Type B pancreatic cell (in vitro differentiated cells): ENCODE data around the gene SNAI3. TPM values are rescaled to one million over a fixed set of nuclear protein-coding genes. Genes with fewer than 3 reads are reported as not detected.

ENCODE experiments used
- DNase-seq: peaks from one replicate; pipeline ENCODE4 v3.0.0; 2021; ENCODE audit warnings: mixed read lengths; ENCODE audit not compliant: unreplicated experiment; ENCODE audit errors: extremely low spot score
- H3K27ac Mint-ChIP-seq: 2 replicates; pipeline ENCODE4 v1.8.0; 2021; ENCODE audit warnings: mild to moderate bottlenecking, mixed read lengths
- H3K27me3 Mint-ChIP-seq: 2 replicates; pipeline ENCODE4 v1.8.0; 2021; ENCODE audit warnings: mixed read lengths
- H3K36me3 Mint-ChIP-seq: 2 replicates; pipeline ENCODE4 v1.8.0; 2021; ENCODE audit warnings: mixed read lengths
- H3K4me1 Mint-ChIP-seq: one replicate; pipeline ENCODE4 v1.8.0; 2021; ENCODE audit warnings: mixed read lengths; ENCODE audit not compliant: unreplicated experiment
- H3K4me3 Mint-ChIP-seq: 2 replicates; pipeline ENCODE4 v1.8.0; 2021; ENCODE audit warnings: mild to moderate bottlenecking, mixed read lengths
- H3K9me3 Mint-ChIP-seq: 2 replicates; pipeline ENCODE4 v1.8.0; 2021; ENCODE audit warnings: mixed read lengths
- CTCF ChIP-seq: fragments of 200-600 bp; sonication (generic); conservative IDR thresholded peaks from 2 replicates; pipeline ENCODE4 v1.5.0; 2021; ENCODE audit warnings: antibody characterized with exemption, mild to moderate bottlenecking
- total RNA-seq: library from RNA; stranded (reverse); gene quantifications from 2 replicates; pipeline ENCODE4 v1.2.1, GENCODE V29; 2021; ENCODE audit warnings: low replicate concordance

The SNAI3 gene
- total RNA-seq, 1 donor from 2014 or later = 0.68 TPM

- Mint-ChIP-seq H3K4me3 (no peak overlapping the region), H3K36me3 (no peaks in the 10 kb centered on the region), H3K9me3 (no peaks in the 10 kb centered on the region), H3K4me1 (no peaks in the 10 kb centered on the region), H3K27ac (no peak overlapping the region), H3K27me3 (peaks cover 17% of the 10 kb centered on the region)
- TF ChIP-seq CTCF = no peak
- no peak for DNase-seq
Measured at GRCh38 chr16:88693420-88694177, 7.3 kb upstream of the SNAI3 start.

GRCh38 chr16:88692861-88693260 is 6.6 kb upstream of the SNAI3 start:
- H3K4me1 Mint-ChIP-seq = no peaks in the 10 kb centered on the region
- no peak for TF ChIP-seq CTCF
- no peak overlapping the region for H3K27ac Mint-ChIP-seq
- DNase-seq = no peak
- peaks cover 24% of the 10 kb centered on the region for H3K27me3 Mint-ChIP-seq
- H3K9me3 Mint-ChIP-seq = no peaks in the 10 kb centered on the region
- H3K36me3 Mint-ChIP-seq = no peaks in the 10 kb centered on the region
- H3K4me3 Mint-ChIP-seq = no peak overlapping the region

GRCh38 chr16:88691924-88692560 is 5.7 kb upstream of the SNAI3 start:
- Mint-ChIP-seq H3K27ac (no peak overlapping the region), H3K36me3 (no peaks in the 10 kb centered on the region), H3K9me3 (no peaks in the 10 kb centered on the region), H3K27me3 (peaks cover 25% of the 10 kb centered on the region), H3K4me1 (no peaks in the 10 kb centered on the region), H3K4me3 (no peak overlapping the region)
- no peak for TF ChIP-seq CTCF
- no peak for DNase-seq

- TF ChIP-seq CTCF = no peak
- H3K9me3 Mint-ChIP-seq = no peaks in the 10 kb centered on the region
- H3K27me3 Mint-ChIP-seq = peaks cover 25% of the 10 kb centered on the region
- H3K4me3 Mint-ChIP-seq = no peak overlapping the region
- H3K36me3 Mint-ChIP-seq = no peaks in the 10 kb centered on the region
- DNase-seq = no peak
- H3K4me1 Mint-ChIP-seq = no peaks in the 10 kb centered on the region
- H3K27ac Mint-ChIP-seq = no peak overlapping the region
Measured at GRCh38 chr16:88691129-88691813, 5.0 kb upstream of the SNAI3 start.

GRCh38 chr16:88690341-88691128 is 4.2 kb upstream of the SNAI3 start:
- H3K36me3 Mint-ChIP-seq = no peaks in the 10 kb centered on the region
- TF ChIP-seq CTCF = no peak
- no peaks in the 10 kb centered on the region for H3K4me1 Mint-ChIP-seq
- H3K9me3 Mint-ChIP-seq = no peaks in the 10 kb centered on the region
- H3K27ac Mint-ChIP-seq = no peak overlapping the region
- H3K27me3 Mint-ChIP-seq = peaks cover 25% of the 10 kb centered on the region
- DNase-seq = no peak
- H3K4me3 Mint-ChIP-seq = no peak overlapping the region
